ENCODE results near the gene KRT10.

DNA sequence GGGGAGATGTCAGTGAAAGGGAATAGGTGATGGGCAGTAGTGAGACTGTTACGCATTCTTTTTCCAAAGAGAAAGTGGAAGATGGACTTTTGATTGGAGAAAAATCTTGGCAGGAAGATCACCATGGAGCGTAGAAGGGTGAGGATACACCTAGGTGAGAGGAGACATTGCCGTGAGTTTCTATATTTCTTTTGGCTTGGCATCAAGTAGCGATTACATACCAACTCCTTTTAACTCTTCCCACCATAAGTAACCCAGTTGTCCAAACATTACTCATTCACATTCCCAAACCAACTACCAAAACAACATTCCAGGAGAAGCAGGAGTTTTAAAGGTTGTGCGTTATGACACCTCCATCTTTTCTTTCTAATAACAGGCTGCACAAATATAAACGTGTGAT is 11.9 kb downstream of the KRT10 start:
- TF ChIP-seq, protein P1, sequence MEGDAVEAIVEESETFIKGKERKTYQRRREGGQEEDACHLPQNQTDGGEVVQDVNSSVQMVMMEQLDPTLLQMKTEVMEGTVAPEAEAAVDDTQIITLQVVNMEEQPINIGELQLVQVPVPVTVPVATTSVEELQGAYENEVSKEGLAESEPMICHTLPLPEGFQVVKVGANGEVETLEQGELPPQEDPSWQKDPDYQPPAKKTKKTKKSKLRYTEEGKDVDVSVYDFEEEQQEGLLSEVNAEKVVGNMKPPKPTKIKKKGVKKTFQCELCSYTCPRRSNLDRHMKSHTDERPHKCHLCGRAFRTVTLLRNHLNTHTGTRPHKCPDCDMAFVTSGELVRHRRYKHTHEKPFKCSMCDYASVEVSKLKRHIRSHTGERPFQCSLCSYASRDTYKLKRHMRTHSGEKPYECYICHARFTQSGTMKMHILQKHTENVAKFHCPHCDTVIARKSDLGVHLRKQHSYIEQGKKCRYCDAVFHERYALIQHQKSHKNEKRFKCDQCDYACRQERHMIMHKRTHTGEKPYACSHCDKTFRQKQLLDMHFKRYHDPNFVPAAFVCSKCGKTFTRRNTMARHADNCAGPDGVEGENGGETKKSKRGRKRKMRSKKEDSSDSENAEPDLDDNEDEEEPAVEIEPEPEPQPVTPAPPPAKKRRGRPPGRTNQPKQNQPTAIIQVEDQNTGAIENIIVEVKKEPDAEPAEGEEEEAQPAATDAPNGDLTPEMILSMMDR (IDR thresholded peaks at IDR 0.05), result no peak
- TF ChIP-seq POLR2A (IDR thresholded peaks at IDR 0.05; ENCODE audit: low read depth), result no peak

Data from esophagus muscularis mucosa (tissue), 3 donors.